T-helper 22 cell (primary cell): ENCODE measurements around the gene KCNJ11.

Source experiments
- DNase-seq: peaks from one replicate; pipeline ENCODE4 v3.0.0-alpha.2; 2020; ENCODE audit warnings: low read depth

KCNJ11 gene

DNA sequence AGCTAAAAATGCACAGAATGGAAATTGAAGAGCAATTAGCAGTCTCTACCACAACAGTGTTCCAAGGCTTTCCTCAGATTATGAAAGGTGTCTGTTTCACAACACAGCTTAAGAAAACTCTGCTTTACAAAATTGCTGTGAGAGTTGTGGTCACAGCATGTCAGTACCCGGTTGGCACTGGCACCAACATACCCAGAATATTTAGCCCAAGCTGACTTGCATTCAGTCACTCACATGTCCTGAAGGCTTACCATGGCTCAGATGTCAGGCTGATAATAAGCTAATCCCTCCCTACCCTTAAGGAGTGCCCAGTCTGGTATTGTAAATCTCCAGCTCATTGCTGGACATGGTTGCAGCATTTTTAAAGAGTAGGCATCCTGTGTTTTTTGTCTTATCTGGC lies 22.0 kb downstream of the KCNJ11 start:
- DNase-seq, result no peak

DNA sequence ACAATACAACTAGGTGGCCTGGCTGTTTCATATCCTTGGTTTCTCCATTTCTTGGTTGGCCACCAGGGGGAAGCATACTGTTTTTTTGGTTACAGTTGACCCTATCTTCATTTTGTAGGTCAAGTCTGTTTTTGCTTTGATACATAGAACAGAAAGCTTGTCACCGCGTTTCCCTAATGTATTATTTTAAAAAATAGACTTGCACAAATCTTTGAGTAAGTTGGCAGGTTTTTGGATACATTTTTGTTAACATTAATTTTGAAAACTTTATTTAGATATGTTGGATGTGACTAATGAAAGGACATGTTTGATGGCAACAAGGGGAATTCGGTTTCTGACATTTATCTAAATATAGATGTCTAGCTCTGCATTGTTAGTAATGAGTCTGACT lies 33.9 kb downstream of the KCNJ11 start:
- peak; percentile 4 for DNase-seq

DNA sequence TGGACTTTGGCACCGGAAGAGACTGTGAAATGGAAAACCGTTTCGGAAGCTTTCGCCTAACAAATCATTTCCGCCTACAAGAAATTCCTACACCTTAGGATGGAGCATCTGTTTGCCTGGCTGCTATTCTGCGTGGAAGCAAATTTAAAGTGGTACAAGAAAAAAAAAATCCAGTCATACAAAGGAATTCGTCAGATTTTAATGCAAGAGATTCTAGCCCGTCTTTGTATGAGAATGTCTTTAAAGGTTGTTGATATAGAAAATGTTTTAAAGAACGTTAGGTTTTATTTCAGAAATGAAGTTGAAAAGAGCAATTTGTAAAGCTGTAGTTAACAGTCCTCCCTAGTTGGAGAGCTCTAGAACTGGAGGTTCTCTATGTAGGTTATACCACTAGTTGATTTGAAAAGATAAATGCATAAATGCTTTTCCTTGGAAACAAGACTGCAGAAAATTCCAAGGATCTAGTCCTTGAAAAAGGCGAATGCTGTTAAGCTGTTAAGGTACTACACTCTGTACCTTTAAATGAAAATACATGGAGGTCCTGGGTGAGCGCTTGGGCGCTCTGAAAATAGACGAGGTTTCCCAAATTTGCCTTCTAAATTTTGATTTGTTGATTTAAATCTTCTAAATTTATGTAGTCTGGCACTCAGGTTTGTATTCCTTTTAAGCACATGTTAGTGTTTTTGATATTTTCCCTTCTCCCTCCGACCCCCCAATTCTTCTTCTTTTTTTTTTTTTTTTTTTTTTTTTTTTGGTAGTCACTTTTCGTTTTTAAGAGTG lies 34.4 kb downstream of the KCNJ11 start:
- DNase-seq, result no peak

DNA sequence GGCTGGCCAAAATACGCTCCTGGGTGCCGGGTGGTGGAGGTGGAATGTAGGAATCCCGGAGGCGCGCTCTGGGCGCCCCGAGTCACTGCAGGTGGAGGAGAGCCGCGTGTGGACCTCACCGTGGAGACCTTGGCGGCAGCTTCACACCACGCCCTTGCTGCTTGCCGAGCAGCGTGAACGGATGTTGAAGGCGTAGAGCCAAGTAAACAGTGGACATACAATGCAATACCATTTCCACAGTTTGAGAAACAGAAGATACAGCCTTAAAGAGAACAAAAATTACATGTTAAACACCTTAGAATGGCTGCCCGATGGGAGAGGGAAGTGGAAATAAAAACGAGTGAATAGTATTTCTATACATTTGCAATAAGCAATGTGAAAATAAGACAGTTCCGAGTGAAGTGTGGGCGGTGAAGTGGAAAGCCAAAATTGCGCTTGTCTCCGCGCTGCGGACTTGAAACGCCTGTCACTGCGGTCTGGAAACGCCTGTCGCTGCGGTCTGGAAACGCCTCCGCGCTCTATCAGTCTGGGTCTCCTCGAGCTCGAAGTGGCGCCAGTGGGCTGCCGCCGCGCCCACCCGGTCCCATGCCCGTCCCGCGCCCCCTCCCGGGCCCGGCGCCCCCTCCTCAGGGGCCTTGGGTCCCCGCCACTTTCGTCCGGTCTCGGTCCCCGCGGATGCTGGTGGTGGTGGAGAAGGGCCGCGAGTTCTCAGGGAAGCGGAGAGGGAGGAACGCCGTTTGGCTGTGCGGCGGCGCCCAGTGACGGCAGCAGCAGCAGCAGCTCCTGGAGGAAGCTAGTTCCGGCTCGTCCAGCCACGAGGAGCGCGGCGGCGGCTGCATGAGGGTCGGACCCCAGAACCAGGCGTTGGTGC lies 35.3 kb downstream of the KCNJ11 start:
- DNase-seq, result peak; percentile 24

DNA sequence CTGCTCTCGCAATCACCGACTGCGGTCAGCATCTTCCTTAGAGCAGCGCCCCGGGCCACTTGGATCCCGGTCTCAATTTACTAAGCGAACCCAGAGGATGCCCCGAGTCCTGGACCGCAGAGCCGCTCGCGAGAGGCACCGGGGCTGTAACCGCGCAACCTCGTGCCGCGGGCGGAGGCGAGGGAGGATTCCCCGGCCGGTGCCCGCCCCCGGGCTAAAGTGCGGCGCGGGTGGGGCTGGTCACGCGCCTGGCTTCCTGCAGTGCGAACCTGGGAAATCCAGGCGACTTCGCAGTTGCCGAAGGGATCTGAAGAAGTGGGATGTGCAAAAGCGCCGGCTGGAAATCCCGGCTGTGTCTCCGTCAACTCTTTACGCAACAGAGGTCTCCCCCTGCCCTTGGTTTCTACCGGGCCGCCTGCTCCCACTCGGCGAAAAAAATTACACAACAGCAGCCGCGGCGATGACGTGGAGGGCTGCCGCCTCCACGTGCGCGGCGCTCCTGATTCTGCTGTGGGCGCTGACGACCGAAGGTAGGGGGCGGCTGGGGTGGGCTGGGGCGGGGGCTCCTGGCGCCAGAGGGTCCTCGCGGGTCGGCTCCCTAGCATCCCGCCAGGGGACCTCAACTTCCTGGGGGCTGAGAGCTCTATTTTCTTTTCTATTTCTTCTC lies 36.8 kb downstream of the KCNJ11 start, which contains the start of gene NCR3LG1:
TSS of gene NCR3LG1 (plus strand) at position 291 of the 667 bp plus-strand sequence. CDS start at position 461, 170 bp downstream.
- DNase-seq, result peak; percentile 57

DNA sequence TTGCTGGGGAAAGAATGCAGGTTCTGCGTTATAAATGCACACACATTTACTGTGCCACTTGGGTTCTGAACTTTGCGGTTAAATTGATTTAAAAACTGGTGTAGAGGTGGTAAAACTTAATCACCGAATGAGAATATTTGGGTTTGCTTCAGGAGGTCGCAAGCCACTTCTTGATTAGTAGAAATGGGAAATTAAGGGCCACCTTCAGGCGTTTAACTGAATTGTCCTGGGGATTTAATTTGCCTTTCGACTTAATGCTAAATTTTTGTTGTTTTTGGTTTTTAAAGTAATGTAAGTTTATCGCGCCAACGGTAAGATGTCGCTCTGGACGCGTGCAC lies 37.3 kb downstream of the KCNJ11 start:
- no peak for DNase-seq

DNA sequence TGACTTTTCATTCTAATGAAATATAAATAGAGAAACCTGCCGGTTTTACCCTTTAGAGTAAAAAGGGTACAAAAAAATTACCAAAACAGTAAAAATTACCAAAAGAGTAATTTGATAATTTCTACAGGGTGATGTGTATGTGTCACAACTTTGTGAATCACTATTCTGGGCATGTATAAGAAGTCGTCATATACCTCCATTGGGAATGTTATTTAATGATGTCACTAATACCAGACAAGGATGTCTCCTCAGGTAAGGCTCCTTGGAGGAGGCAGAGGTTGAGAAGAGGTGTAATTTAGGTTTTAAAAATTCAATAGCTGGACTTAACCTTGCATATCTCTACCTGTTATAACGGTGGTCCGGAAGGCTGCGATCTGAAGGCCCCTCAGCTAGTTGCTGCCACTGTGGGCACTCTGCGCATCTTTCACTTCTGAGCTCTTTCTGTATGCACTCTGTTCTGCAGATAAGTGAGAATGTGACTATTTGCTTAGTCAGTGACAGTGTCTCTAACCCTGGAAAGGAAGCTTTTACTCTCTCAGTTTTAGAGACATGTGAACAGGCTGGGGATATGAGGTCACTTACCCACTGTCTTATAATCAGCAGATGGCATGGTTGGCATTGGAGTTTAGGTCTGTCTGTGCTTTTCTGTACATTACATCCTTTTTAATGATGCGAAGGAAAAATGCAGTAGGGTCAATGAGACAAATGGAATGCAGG lies 37.8 kb downstream of the KCNJ11 start:
- no peak for DNase-seq

DNA sequence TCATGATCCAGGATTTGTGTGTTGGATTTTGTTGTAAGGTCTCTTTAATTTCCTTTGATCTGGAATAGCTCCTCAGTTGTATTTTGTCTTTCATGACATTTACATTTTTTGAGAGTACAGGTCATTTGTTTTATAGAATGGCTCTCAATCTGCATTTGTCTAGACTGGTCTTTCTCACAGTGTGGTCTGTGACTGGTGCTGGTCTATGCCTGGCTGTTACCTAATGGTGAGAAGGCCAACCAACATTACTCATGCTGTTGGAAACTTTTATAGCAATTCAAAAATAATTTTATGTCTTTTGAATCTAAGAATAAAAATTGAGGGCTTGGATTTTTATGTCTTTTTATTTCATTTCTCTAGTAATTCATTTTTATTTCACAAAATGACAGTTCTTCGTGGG lies 40.8 kb downstream of the KCNJ11 start:
- DNase-seq, result no peak

DNA sequence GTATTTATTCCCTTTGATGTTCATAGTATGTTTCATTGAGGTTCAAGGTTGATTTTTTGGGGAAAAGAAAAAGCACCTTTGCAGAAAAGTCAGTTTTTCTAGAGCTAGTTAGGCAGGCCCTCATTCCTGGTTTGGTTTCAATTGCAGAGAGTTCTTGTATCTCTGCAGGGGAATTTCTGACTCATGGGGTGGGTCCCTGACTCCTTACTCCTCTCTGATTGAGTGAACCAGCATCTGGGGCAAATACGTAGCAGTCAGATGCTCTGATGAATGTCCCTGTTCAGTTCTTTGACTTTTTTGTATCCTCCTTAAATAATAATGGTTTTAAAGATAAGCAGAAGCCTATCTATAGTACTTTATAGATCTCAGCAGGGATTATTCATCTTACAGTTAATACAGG lies 44.6 kb downstream of the KCNJ11 start:
- DNase-seq, result no peak

DNA sequence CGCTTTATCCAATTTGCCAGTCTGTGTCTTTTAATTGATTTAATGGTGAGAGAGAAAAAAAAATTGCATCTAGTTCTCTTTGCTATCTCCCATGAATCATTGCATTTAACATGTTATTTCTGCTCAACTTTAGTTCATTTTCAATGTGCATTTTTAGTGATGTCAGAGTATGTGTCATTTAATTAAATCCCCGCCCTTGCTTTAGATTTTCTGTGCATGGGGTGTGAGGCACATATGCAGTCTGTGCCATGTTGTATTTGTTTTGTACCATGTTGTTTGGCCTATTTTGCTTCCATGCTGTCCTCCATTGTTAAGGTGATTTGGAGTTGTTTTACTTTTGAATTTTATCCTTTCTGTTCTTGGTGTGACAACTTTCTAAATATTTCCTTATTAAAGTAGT lies 45.2 kb downstream of the KCNJ11 start:
- DNase-seq, result no peak
